Nephron (organoid): ENCODE results near the gene PIBF1.
"Not testable (repeated sequence)": the region's sequence is repeated elsewhere in the genome, so short reads cannot be mapped to it uniquely, and the experiment has no call there.

Experiments used
- H3K27ac Mint-ChIP-seq, 3 experiments: 2 replicates each; pipeline ENCODE4 v1.8.0; 2020; ENCODE audit warnings: mixed read lengths in 3 of 3, mild to moderate bottlenecking in 2 of 3, moderate library complexity in 1 of 3
- H3K27me3 Mint-ChIP-seq: 2 replicates; pipeline ENCODE4 v1.8.0; 2021; ENCODE audit warnings: low read depth, mild to moderate bottlenecking, moderate library complexity, mixed read lengths
- H3K36me3 Mint-ChIP-seq: 2 replicates; pipeline ENCODE4 v1.8.0; 2020; ENCODE audit warnings: low read depth, mixed read lengths
- H3K4me1 Mint-ChIP-seq: 2 replicates; pipeline ENCODE4 v1.8.0; 2020; ENCODE audit warnings: mixed read lengths
- H3K4me3 Mint-ChIP-seq, 3 experiments: 2 replicates each; pipeline ENCODE4 v1.8.0; 2020; ENCODE audit warnings: mild to moderate bottlenecking in 3 of 3, mixed read lengths in 3 of 3, moderate library complexity in 2 of 3
- H3K9me3 Mint-ChIP-seq: 2 replicates; pipeline ENCODE4 v1.8.0; 2020; ENCODE audit warnings: mixed read lengths
- CTCF ChIP-seq, 3 experiments: fragments of 200-600 bp; sonication (generic); IDR thresholded peaks; one replicate each; pipeline ENCODE4 v1.5.0; 2021; ENCODE audit warnings: antibody characterized with exemption in 3 of 3; ENCODE audit not compliant: unreplicated experiment in 3 of 3

Gene PIBF1

DNA sequence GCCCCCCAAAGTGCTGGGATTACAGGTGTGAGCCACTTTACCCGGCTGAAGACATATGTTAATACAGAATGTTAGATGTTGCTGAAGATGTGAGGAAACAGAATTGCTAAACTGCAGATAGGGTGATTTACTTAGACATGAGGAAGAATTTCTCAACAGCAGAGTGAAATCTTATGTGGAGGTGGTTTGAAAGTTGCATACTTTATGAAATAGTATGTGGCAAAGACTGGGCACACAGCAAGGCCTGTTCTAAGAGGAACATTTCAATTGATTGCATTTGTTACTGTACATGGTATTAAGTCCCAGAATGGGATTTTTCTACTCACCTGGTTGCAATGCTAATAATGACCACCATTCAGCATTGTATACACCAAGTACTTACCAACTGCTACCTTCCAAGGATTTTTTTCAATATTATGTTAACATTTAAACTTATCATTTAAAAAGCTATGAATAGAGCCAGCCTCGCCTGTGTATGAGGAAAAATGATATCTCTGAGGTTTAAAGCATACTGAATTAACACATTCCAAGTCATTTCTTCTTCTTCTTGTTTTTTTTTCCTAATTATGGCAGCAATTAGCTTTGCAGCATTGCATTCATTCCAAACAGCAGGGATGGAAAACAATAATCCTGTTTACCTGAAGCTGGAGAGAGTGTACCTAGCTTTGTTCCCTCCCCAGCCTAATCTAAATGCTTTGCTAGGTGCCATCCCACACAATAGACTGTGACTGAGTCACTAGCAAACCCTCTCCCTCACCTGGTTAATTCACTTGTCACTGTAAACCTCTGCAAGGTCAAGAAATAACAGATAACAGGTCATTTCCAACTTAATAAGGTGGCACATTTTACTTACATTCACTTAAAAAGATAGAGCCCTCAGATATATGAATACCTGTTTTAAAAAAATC, 257.5 kb downstream of the PIBF1 start:
- H3K4me1 Mint-ChIP-seq, result peaks cover 14% of the 10 kb centered on the region
- no peaks in the 10 kb centered on the region for H3K9me3 Mint-ChIP-seq
- TF ChIP-seq CTCF (IDR thresholded peaks at IDR 0.05; ENCODE audit: unreplicated experiment in 3 of 3), result no peak
- no peaks in the 10 kb centered on the region for H3K27me3 Mint-ChIP-seq
- no peak overlapping the region for H3K27ac Mint-ChIP-seq
- no peak overlapping the region for H3K4me3 Mint-ChIP-seq
- H3K36me3 Mint-ChIP-seq, result no peaks in the 10 kb centered on the region

GRCh38 chr13:73040484-73040883, 258.6 kb downstream of the PIBF1 start:
- no peak overlapping the region for H3K27ac Mint-ChIP-seq
- no peak overlapping the region for H3K4me3 Mint-ChIP-seq
- no peaks in the 10 kb centered on the region for H3K27me3 Mint-ChIP-seq
- H3K9me3 Mint-ChIP-seq, result no peaks in the 10 kb centered on the region
- peaks cover 7% of the 10 kb centered on the region for H3K4me1 Mint-ChIP-seq
- TF ChIP-seq CTCF (IDR thresholded peaks at IDR 0.05; ENCODE audit: unreplicated experiment in 3 of 3), result no peak
- H3K36me3 Mint-ChIP-seq, result no peaks in the 10 kb centered on the region

GRCh38 chr13:73040968-73041596, 259.1 kb downstream of the PIBF1 start:
- Mint-ChIP-seq H3K9me3 (no peaks in the 10 kb centered on the region), H3K36me3 (no peaks in the 10 kb centered on the region), H3K4me3 (no peak overlapping the region), H3K27ac (no peak overlapping the region), H3K27me3 (no peaks in the 10 kb centered on the region), H3K4me1 (peaks cover 6% of the 10 kb centered on the region)
- TF ChIP-seq CTCF (IDR thresholded peaks at IDR 0.05; ENCODE audit: unreplicated experiment in 3 of 3), result no peak

- H3K9me3 Mint-ChIP-seq, result no peaks in the 10 kb centered on the region
- no peak overlapping the region for H3K27ac Mint-ChIP-seq
- no peak for TF ChIP-seq CTCF (IDR thresholded peaks at IDR 0.05; ENCODE audit: unreplicated experiment in 3 of 3)
- H3K4me3 Mint-ChIP-seq, result no peak overlapping the region
- no peaks in the 10 kb centered on the region for H3K36me3 Mint-ChIP-seq
- no peaks in the 10 kb centered on the region for H3K27me3 Mint-ChIP-seq
- H3K4me1 Mint-ChIP-seq, result no peaks in the 10 kb centered on the region
Measured at GRCh38 chr13:73045031-73045430, 263.1 kb downstream of the PIBF1 start.

- not testable (repeated sequence) for H3K27me3 Mint-ChIP-seq, H3K4me1 Mint-ChIP-seq, H3K36me3 Mint-ChIP-seq, H3K9me3 Mint-ChIP-seq, H3K27ac Mint-ChIP-seq, H3K4me3 Mint-ChIP-seq
Measured at GRCh38 chr13:73048615-73049014, 266.7 kb downstream of the PIBF1 start.

DNA sequence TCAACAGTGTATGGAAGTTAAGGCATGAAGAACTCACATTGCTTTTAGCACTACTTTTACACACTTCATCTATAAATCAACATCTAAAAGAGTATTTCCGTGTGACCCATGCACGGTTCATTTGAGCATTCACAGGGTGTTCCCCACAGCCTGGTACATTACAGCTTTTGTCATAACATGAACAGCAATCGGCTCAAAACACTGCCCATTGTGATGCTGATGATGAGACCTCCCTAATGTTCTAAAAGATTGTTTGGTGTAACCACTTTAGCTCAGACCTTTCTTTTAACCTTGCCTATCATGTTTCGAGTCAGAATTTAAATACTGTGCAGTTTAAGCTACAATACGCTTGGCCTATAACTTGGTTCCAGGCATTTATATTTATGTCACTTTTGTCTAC, 272.8 kb downstream of the PIBF1 start:
- H3K36me3 Mint-ChIP-seq, result no peaks in the 10 kb centered on the region
- H3K27me3 Mint-ChIP-seq, result peaks cover 42% of the 10 kb centered on the region
- peaks cover 25% of the 10 kb centered on the region for H3K4me1 Mint-ChIP-seq
- no peak for TF ChIP-seq CTCF (IDR thresholded peaks at IDR 0.05; ENCODE audit: unreplicated experiment in 3 of 3)
- H3K27ac Mint-ChIP-seq, result no peak overlapping the region
- no peak overlapping the region for H3K4me3 Mint-ChIP-seq
- H3K9me3 Mint-ChIP-seq, result no peaks in the 10 kb centered on the region
